HL-60/S4 treated with phorbol 12-myristate 13-acetate at 8.2 ng/mL for 4 days and 3 days (cell line): Measurements from ENCODE around the gene SFTPA2.
"Not testable (repeated sequence)": the region's sequence is repeated elsewhere in the genome, so short reads cannot be mapped to it uniquely, and the experiment has no call there.

ENCODE experiments used
- in situ Hi-C: fragments of 300-500 bp; cut with MboI; formaldehyde crosslinking; loops from 2 replicates; pipeline ENCODE4 v1.15.0; 2022; ENCODE audit warnings: low sequenced_read_pairs

The SFTPA2 gene

GRCh38 chr10:79561257-79561656 lies 1.1 kb upstream of the SFTPA2 start:
- in situ Hi-C loops, result loop anchor here (25.0 kb wide), 2 partner anchors 351 to 701 kb away; no protein-coding TSS in a partner anchor

GRCh38 chr10:79559726-79560125 lies 481 bp downstream of the SFTPA2 start:
- in situ Hi-C loops, result loop anchor here (25.0 kb wide), 2 partner anchors 353 to 703 kb away; no protein-coding TSS in a partner anchor

- in situ Hi-C loops, result loop anchor here (25.0 kb wide), 2 partner anchors 355 to 705 kb away; no protein-coding TSS in a partner anchor
These were observed 3.2 kb downstream of the SFTPA2 start for GRCh38 chr10:79556961-79557360.

- in situ Hi-C loops, result loop anchor here (25.0 kb wide), 2 partner anchors 357 to 707 kb away; no protein-coding TSS in a partner anchor
These were observed 4.6 kb downstream of the SFTPA2 start for GRCh38 chr10:79555354-79556309.

- in situ Hi-C loops, result loop anchor here (25.0 kb wide), 2 partner anchors 360 to 710 kb away; no protein-coding TSS in a partner anchor
These were observed 8.1 kb downstream of the SFTPA2 start for GRCh38 chr10:79552143-79552542.

GRCh38 chr10:79547973-79548372 lies 12.2 kb downstream of the SFTPA2 start:
- in situ Hi-C loops, result no loop called here

- in situ Hi-C loops, result not testable (repeated sequence)
These were observed 13.1 kb downstream of the SFTPA2 start for GRCh38 chr10:79547128-79547527.

- in situ Hi-C loops, result not testable (repeated sequence)
These were observed 15.1 kb downstream of the SFTPA2 start for GRCh38 chr10:79544926-79545659.

- in situ Hi-C loops, result not testable (repeated sequence)
These were observed 15.8 kb downstream of the SFTPA2 start for GRCh38 chr10:79544408-79544807.

GRCh38 chr10:79542626-79543025 lies 17.6 kb downstream of the SFTPA2 start:
- in situ Hi-C loops, result no loop called here

GRCh38 chr10:79540930-79541329 lies 19.3 kb downstream of the SFTPA2 start:
- in situ Hi-C loops, result not testable (repeated sequence)

GRCh38 chr10:79538311-79538710 lies 21.9 kb downstream of the SFTPA2 start:
- in situ Hi-C loops, result not testable (repeated sequence)

- in situ Hi-C loops, result not testable (repeated sequence)
These were observed 26.4 kb downstream of the SFTPA2 start for GRCh38 chr10:79533903-79534175.

GRCh38 chr10:79533142-79533902 lies 26.9 kb downstream of the SFTPA2 start:
- in situ Hi-C loops, result not testable (repeated sequence)

- in situ Hi-C loops, result not testable (repeated sequence)
These were observed 31.9 kb downstream of the SFTPA2 start for GRCh38 chr10:79528261-79528660.

GRCh38 chr10:79525049-79525710 lies 35.0 kb downstream of the SFTPA2 start:
- in situ Hi-C loops, result not testable (repeated sequence)

GRCh38 chr10:79523157-79523853 lies 36.9 kb downstream of the SFTPA2 start:
- in situ Hi-C loops, result not testable (repeated sequence)

GRCh38 chr10:79522464-79522863 lies 37.7 kb downstream of the SFTPA2 start:
- in situ Hi-C loops, result not testable (repeated sequence)

GRCh38 chr10:79521751-79522150 lies 38.5 kb downstream of the SFTPA2 start:
- in situ Hi-C loops, result not testable (repeated sequence)

- in situ Hi-C loops, result not testable (repeated sequence)
These were observed 42.6 kb downstream of the SFTPA2 start for GRCh38 chr10:79517567-79517966.
